Occipital lobe (tissue), 2 donors: Measurements from ENCODE around the gene PBX1. TPM values are rescaled to one million over a fixed set of nuclear protein-coding genes. Genes with fewer than 3 reads are reported as not detected.

Experiments
- DNase-seq: peaks from one replicate; lab custom pipeline; 2025; lab: John Stamatoyannopoulos, UW
- total RNA-seq: library from RNA; depleted of rRNA; stranded (reverse); fragments of >200 nt; gene quantifications from one replicate; pipeline ENCODE4 v1.2.3, GENCODE V29; 2014

The PBX1 gene
- total RNA-seq, 1 donor from 2014 or later = 169 TPM

GRCh38 chr1:164720440-164721227, 161.7 kb downstream of the PBX1 start:
- DNase-seq = no peak

GRCh38 chr1:164721228-164721496, 162.2 kb downstream of the PBX1 start:
- no peak for DNase-seq

GRCh38 chr1:164723296-164723798, 164.4 kb downstream of the PBX1 start:
- no peak for DNase-seq

GRCh38 chr1:164725401-164725800, 166.4 kb downstream of the PBX1 start:
- DNase-seq = no peak

GRCh38 chr1:164726235-164726634, 167.3 kb downstream of the PBX1 start:
- no peak for DNase-seq

- DNase-seq = no peak
Observed at GRCh38 chr1:164728719-164729118, 169.7 kb downstream of the PBX1 start.

GRCh38 chr1:164731161-164731876, 172.3 kb downstream of the PBX1 start:
- no peak for DNase-seq

GRCh38 chr1:164733070-164733469, 174.1 kb downstream of the PBX1 start:
- DNase-seq = no peak

GRCh38 chr1:164733734-164734133, 174.8 kb downstream of the PBX1 start:
- DNase-seq = no peak

- DNase-seq = no peak
Observed at GRCh38 chr1:164735315-164736052, 176.5 kb downstream of the PBX1 start.

- no peak for DNase-seq
Observed at GRCh38 chr1:164736137-164736536, 177.2 kb downstream of the PBX1 start.

- no peak for DNase-seq
Observed at GRCh38 chr1:164739189-164739588, 180.2 kb downstream of the PBX1 start.

GRCh38 chr1:164740000-164740526, 181.1 kb downstream of the PBX1 start:
- no peak for DNase-seq

- no peak for DNase-seq
Observed at GRCh38 chr1:164742745-164743144, 183.8 kb downstream of the PBX1 start.

- DNase-seq = no peak
Observed at GRCh38 chr1:164743976-164744375, 185.0 kb downstream of the PBX1 start.

- no peak for DNase-seq
Observed at GRCh38 chr1:164745736-164746135, 186.8 kb downstream of the PBX1 start.

- DNase-seq = no peak
Observed at GRCh38 chr1:164746632-164747031, 187.6 kb downstream of the PBX1 start.

- no peak for DNase-seq
Observed at GRCh38 chr1:164748253-164748899, 189.4 kb downstream of the PBX1 start.

GRCh38 chr1:164753521-164754077, 194.6 kb downstream of the PBX1 start:
- DNase-seq = no peak

GRCh38 chr1:164754088-164754600, 195.2 kb downstream of the PBX1 start:
- DNase-seq = no peak

GRCh38 chr1:164755690-164756089, 196.7 kb downstream of the PBX1 start:
- no peak for DNase-seq
